ENCODE measurements around the gene ZNF391. TPM values are rescaled to one million over a fixed set of nuclear protein-coding genes. Genes with fewer than 3 reads are reported as not detected.

The ZNF391 gene
- total RNA-seq, 1 experiment from 2014 or later: 5.4 TPM

GRCh38 chr6:27383011-27383410 lies 5.5 kb upstream of the ZNF391 start:
- H3K9me3 Mint-ChIP-seq: peaks cover 16 to 18% of the 10 kb centered on the region in 2 experiments
- H3K4me1 Mint-ChIP-seq: peaks cover 17 to 24% of the 10 kb centered on the region in 2 experiments
- H3K27me3 Mint-ChIP-seq (ENCODE audit: low read depth): peaks cover 2% of the 10 kb centered on the region; the same call in 1 of the 2 replicates
- H3K79me1 ChIP-seq (ENCODE audit: insufficient read depth, low read depth, low read length, poor library complexity, severe bottlenecking): no peaks in the 10 kb centered on the region
- H2BK5ac ChIP-seq (ENCODE audit: insufficient read length, low read length): no peak overlapping the region
- no peak overlapping the region for H2AK5ac ChIP-seq (ENCODE audit: insufficient read length, low read length)
- H3K27ac ChIP-seq (ENCODE audit: insufficient read length, low read depth, low read length): no peak overlapping the region
- no peak overlapping the region for H3K18ac ChIP-seq (ENCODE audit: insufficient read length, low read depth, low read length)
- no peak for TF ChIP-seq CTCF (conservative IDR thresholded peaks at IDR 0.05)
- no peak for DNase-seq
- no peak overlapping the region for H3K14ac ChIP-seq (ENCODE audit: insufficient read depth, low read length)
- H4K91ac ChIP-seq (ENCODE audit: insufficient read length, low read depth, low read length): no peak overlapping the region
- WGBS (ENCODE audit: extremely low coverage, insufficient read length, low lambda C conversion rate): no CpG with 5 or more reads among the region's 4 CpGs
- no peak overlapping the region for H3K4me3 Mint-ChIP-seq
- no peaks in the 10 kb centered on the region for H3K9me3 ChIP-seq (ENCODE audit: control insufficient read depth, low read depth, low read length)
- no peak overlapping the region for H2BK12ac ChIP-seq (ENCODE audit: insufficient read length, low read depth, low read length)
- H3K56ac ChIP-seq (ENCODE audit: insufficient read length, low read depth, low read length): no peak overlapping the region
- H2BK20ac ChIP-seq (ENCODE audit: low read depth, low read length, poor library complexity, severe bottlenecking): no peak overlapping the region
- H3T11ph ChIP-seq (ENCODE audit: low read length): no peak overlapping the region
- no peak overlapping the region for H3K4me2 ChIP-seq (ENCODE audit: insufficient read depth, insufficient read length, low read length)
- H3K23me2 ChIP-seq (ENCODE audit: insufficient read length, low read depth, low read length, poor library complexity, severe bottlenecking): no peaks in the 10 kb centered on the region
- no peak overlapping the region for H3K4ac ChIP-seq (ENCODE audit: low read depth, low read length)
- H3K27ac Mint-ChIP-seq: no peak overlapping the region
- H3K4me1 ChIP-seq (ENCODE audit: insufficient read depth, low read length): no peaks in the 10 kb centered on the region; the same call in 1 of the 2 replicates
- H3K36me3 Mint-ChIP-seq (ENCODE audit: insufficient read depth in 1 of 3, low read depth in 3 of 3): peaks cover 0 to 9% (median 0%) of the 10 kb centered on the region in 3 experiments; a peak in 2 of 7 replicates
- no peak overlapping the region for H3K9ac ChIP-seq (ENCODE audit: extremely low read depth, insufficient read length, low read length)
- no peaks in the 10 kb centered on the region for H3K79me2 ChIP-seq (ENCODE audit: insufficient read depth, low read length)
- H3K23ac ChIP-seq (ENCODE audit: insufficient read length, low read depth, low read length): no peak overlapping the region
- no peak overlapping the region for H2BK120ac ChIP-seq (ENCODE audit: low read depth, low read length, poor library complexity, severe bottlenecking)
- H2BK15ac ChIP-seq (ENCODE audit: low read depth, low read length): no peak overlapping the region
- no peaks in the 10 kb centered on the region for H3K27me3 ChIP-seq (ENCODE audit: insufficient read depth, low read length)
- no peak overlapping the region for H4K5ac ChIP-seq (ENCODE audit: insufficient read length, low read depth, low read length)
- H2AFZ ChIP-seq (ENCODE audit: low read length): no peak overlapping the region
- H4K8ac ChIP-seq (replicated peaks; ENCODE audit: insufficient read length, low read depth, low read length): no peak overlapping the region
- no peaks in the 10 kb centered on the region for H4K20me1 ChIP-seq (ENCODE audit: control insufficient read depth, insufficient read depth, insufficient read length)
